ENCODE measurements around the gene WNT9B.
"Not testable (repeated sequence)": the region's sequence is repeated elsewhere in the genome, so short reads cannot be mapped to it uniquely, and the experiment has no call there.

The WNT9B gene

GRCh38 chr17:46822388-46822921 lies 28.9 kb upstream of the WNT9B start:
- DNase-seq = no peak

- DNase-seq = no peak
Measured at GRCh38 chr17:46823657-46824056, 27.7 kb upstream of the WNT9B start.

GRCh38 chr17:46826116-46826515 lies 25.3 kb upstream of the WNT9B start:
- DNase-seq = no peak

GRCh38 chr17:46827274-46827673 lies 24.1 kb upstream of the WNT9B start:
- no peak for DNase-seq

- DNase-seq = no peak
Measured at GRCh38 chr17:46831573-46832330, 19.6 kb upstream of the WNT9B start.

- no peak for DNase-seq
Measured at GRCh38 chr17:46832331-46832821, 19.0 kb upstream of the WNT9B start.

- no peak for DNase-seq
Measured at GRCh38 chr17:46832945-46833839, 18.2 kb upstream of the WNT9B start.

- no peak for DNase-seq
Measured at GRCh38 chr17:46833840-46834208, 17.6 kb upstream of the WNT9B start.

GRCh38 chr17:46834846-46835245 lies 16.5 kb upstream of the WNT9B start:
- no peak for DNase-seq

GRCh38 chr17:46836500-46836899 lies 14.9 kb upstream of the WNT9B start:
- no peak for DNase-seq

- no peak for DNase-seq
Measured at GRCh38 chr17:46837521-46837920, 13.9 kb upstream of the WNT9B start.

- no peak for DNase-seq
Measured at GRCh38 chr17:46839211-46839610, 12.2 kb upstream of the WNT9B start.

- not testable (repeated sequence) for DNase-seq
Measured at GRCh38 chr17:46840596-46840995, 10.8 kb upstream of the WNT9B start.

- DNase-seq = no peak
Measured at GRCh38 chr17:46841561-46842379, 9.6 kb upstream of the WNT9B start.

- no peak for DNase-seq
Measured at GRCh38 chr17:46842835-46843234, 8.5 kb upstream of the WNT9B start.

GRCh38 chr17:46847204-46848191 lies 3.9 kb upstream of the WNT9B start:
- no peak for DNase-seq

- DNase-seq = no peak
Measured at GRCh38 chr17:46848534-46848933, 2.8 kb upstream of the WNT9B start.

GRCh38 chr17:46850688-46851028 lies 725 bp upstream of the WNT9B start:
- DNase-seq = no peak

GRCh38 chr17:46853896-46854444 lies 2.6 kb downstream of the WNT9B start:
- DNase-seq = no peak

- DNase-seq = no peak
Measured at GRCh38 chr17:46854515-46854914, 3.1 kb downstream of the WNT9B start.

- DNase-seq = no peak
Measured at GRCh38 chr17:46854948-46855347, 3.6 kb downstream of the WNT9B start.
